ENCODE results near the gene LRRC17.

The LRRC17 gene

DNA sequence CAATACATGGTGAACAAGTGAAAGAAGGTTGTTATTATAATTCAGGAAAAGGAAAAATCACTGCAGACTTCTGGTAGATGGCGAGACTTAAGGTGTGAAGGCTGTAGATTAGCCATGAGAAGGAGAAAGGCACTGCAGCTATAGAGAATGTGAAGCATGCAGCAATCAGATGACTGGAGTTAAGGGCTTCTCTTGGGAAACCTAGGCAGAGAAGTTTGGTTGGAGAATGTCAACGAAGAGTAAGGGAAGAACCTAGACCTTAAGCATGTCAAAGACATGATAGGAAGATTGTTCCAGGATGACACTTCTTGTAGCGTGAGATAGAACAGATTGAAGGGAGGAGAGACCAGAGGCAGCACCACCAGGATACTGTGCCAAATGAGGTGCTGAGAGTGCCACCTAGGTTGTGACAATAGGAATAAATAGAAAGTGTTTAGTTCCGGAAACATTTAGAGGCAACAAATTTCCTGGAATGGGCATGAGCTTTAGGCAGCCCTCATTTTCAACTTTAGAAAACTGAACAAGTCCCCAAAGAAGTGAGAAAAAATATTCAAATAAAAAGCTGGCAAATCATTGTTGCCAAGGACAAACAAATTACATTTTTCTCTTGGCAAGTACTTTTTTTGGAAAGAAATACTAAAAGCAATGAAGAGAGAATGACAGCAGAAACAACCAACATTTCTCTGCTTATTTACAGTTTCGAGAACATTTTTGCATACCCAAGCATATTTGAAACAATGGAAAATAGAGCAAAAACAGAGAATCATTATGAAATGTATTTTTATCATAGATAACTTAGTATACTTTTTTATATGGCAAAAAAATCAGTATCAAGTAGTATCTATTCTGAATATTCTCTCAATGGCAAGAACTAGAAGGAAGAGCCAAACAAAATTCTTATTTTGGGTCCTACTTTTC lies 4.9 kb downstream of the LRRC17 start:
- Mint-ChIP-seq H3K4me1 (no peaks in the 10 kb centered on the region), H3K4me3 (no peak overlapping the region), H3K27me3 (no peaks in the 10 kb centered on the region), H3K36me3 (no peaks in the 10 kb centered on the region), H3K9me3 (no peaks in the 10 kb centered on the region), H3K27ac (no peak overlapping the region)

GRCh38 chr7:102918845-102919244 lies 6.0 kb downstream of the LRRC17 start:
- H3K4me3 Mint-ChIP-seq: no peak overlapping the region
- H3K4me1 Mint-ChIP-seq: no peaks in the 10 kb centered on the region
- H3K9me3 Mint-ChIP-seq: no peaks in the 10 kb centered on the region
- H3K27me3 Mint-ChIP-seq: no peaks in the 10 kb centered on the region
- no peaks in the 10 kb centered on the region for H3K36me3 Mint-ChIP-seq
- H3K27ac Mint-ChIP-seq: no peak overlapping the region

DNA sequence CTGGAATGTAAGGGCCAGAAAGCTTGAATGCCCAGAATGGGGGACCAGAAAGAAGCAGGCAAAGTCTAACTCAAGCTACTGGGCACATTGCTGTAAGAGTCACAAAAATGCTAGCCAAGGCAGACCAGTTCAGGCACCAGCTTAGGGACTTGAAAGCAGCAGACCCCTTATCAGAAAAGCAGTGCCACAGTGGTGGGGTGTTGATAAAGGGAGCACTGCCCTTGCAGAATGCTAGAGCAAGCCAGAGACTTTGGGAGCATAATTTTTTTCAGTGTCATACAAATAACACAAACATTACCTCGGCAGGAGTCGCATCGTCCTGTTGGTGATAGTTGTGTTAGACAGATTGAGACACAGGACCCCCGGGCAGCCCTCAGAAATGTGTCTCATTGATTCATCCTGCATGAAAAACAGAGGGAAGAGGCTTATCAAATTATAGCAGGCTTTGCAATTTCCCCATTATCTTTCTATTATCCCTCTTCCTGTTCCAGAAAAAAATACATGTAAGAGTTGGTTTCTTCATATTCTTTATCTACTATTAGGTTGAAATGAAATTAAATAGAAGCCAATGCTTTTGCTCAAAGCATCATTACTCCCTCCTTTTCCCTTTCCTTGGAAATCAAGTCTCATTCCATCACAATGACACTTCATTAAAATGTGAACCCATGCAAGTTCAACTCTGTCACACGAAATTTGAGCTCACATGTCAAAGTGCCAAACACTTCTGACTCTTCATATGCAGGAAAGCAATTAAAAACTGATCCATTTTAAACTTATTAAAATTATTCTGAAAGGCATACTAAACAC lies 13.4 kb downstream of the LRRC17 start:
- H3K36me3 Mint-ChIP-seq: peaks cover 2% of the 10 kb centered on the region
- no peaks in the 10 kb centered on the region for H3K4me1 Mint-ChIP-seq
- no peaks in the 10 kb centered on the region for H3K9me3 Mint-ChIP-seq
- no peaks in the 10 kb centered on the region for H3K27me3 Mint-ChIP-seq
- no peak overlapping the region for H3K27ac Mint-ChIP-seq
- H3K4me3 Mint-ChIP-seq: no peak overlapping the region

- Mint-ChIP-seq H3K9me3 (no peaks in the 10 kb centered on the region), H3K27me3 (no peaks in the 10 kb centered on the region), H3K36me3 (peaks cover 2% of the 10 kb centered on the region), H3K27ac (no peak overlapping the region), H3K4me3 (no peak overlapping the region), H3K4me1 (no peaks in the 10 kb centered on the region)
Observed at GRCh38 chr7:102926783-102927140, 14.0 kb downstream of the LRRC17 start.

- Mint-ChIP-seq H3K27me3 (no peaks in the 10 kb centered on the region), H3K36me3 (peaks cover 2% of the 10 kb centered on the region), H3K4me3 (no peak overlapping the region), H3K27ac (no peak overlapping the region), H3K4me1 (no peaks in the 10 kb centered on the region), H3K9me3 (no peaks in the 10 kb centered on the region)
Observed at GRCh38 chr7:102927312-102927933, 14.6 kb downstream of the LRRC17 start.

DNA sequence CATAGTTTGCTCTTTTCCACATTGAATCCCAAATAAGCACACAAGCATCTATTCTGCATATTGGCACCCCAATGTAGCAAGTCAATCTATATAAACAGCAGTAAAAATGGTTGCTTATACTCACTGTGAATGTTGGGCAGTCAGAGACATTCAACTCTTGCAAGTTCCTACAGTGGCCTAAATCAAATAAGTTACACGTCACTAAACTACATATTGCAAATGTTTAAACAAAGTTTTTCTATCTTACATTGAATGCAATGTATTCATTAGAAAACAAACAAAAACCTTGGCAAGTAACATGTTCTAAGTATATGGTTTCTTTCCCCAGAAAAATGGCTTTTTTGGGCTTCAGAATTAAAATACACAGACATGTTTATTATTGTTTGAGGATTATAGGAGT lies 19.0 kb downstream of the LRRC17 start:
- H3K4me1 Mint-ChIP-seq: no peaks in the 10 kb centered on the region
- no peaks in the 10 kb centered on the region for H3K9me3 Mint-ChIP-seq
- no peak overlapping the region for H3K27ac Mint-ChIP-seq
- H3K27me3 Mint-ChIP-seq: no peaks in the 10 kb centered on the region
- no peaks in the 10 kb centered on the region for H3K36me3 Mint-ChIP-seq
- no peak overlapping the region for H3K4me3 Mint-ChIP-seq

DNA sequence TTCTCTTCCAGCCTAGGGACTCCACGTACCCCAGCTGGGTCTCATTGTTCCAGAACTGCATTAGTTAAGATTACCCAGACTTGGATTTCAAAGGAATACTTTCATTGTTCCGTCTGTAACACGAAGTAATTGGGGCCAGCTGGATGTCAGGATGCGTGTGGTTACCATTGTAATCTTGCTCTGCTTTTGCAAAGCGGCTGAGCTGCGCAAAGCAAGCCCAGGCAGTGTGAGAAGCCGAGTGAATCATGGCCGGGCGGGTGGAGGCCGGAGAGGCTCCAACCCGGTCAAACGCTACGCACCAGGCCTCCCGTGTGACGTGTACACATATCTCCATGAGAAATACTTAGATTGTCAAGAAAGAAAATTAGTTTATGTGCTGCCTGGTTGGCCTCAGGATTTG lies 21.0 kb downstream of the LRRC17 start:
- Mint-ChIP-seq H3K27me3 (no peaks in the 10 kb centered on the region), H3K27ac (no peak overlapping the region), H3K4me3 (no peak overlapping the region), H3K4me1 (no peaks in the 10 kb centered on the region), H3K36me3 (no peaks in the 10 kb centered on the region), H3K9me3 (no peaks in the 10 kb centered on the region)

GRCh38 chr7:102934239-102934638 lies 21.4 kb downstream of the LRRC17 start:
- no peaks in the 10 kb centered on the region for H3K9me3 Mint-ChIP-seq
- H3K27me3 Mint-ChIP-seq: no peaks in the 10 kb centered on the region
- H3K27ac Mint-ChIP-seq: no peak overlapping the region
- no peaks in the 10 kb centered on the region for H3K4me1 Mint-ChIP-seq
- no peak overlapping the region for H3K4me3 Mint-ChIP-seq
- H3K36me3 Mint-ChIP-seq: no peaks in the 10 kb centered on the region

DNA sequence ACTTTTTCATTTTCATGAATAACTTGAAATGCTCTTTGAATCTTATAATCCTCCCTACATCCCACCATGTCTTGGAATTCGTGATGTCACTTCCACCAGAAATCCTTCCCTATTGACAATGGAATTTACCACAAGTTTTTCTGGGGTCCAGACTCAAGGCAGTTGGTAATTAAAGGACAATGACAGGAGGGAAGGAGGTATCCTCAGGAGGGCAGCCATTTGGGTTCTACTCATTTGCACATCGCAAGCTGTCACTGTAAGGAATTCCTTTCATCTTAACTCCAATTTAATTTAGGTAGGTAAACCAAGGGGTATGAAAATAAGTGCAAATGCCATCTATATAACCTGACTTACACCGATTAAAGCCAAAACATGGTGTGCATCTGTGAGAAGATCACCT lies 21.9 kb downstream of the LRRC17 start:
- H3K36me3 Mint-ChIP-seq: no peaks in the 10 kb centered on the region
- no peak overlapping the region for H3K4me3 Mint-ChIP-seq
- H3K9me3 Mint-ChIP-seq: no peaks in the 10 kb centered on the region
- H3K27me3 Mint-ChIP-seq: no peaks in the 10 kb centered on the region
- no peaks in the 10 kb centered on the region for H3K4me1 Mint-ChIP-seq
- H3K27ac Mint-ChIP-seq: no peak overlapping the region

DNA sequence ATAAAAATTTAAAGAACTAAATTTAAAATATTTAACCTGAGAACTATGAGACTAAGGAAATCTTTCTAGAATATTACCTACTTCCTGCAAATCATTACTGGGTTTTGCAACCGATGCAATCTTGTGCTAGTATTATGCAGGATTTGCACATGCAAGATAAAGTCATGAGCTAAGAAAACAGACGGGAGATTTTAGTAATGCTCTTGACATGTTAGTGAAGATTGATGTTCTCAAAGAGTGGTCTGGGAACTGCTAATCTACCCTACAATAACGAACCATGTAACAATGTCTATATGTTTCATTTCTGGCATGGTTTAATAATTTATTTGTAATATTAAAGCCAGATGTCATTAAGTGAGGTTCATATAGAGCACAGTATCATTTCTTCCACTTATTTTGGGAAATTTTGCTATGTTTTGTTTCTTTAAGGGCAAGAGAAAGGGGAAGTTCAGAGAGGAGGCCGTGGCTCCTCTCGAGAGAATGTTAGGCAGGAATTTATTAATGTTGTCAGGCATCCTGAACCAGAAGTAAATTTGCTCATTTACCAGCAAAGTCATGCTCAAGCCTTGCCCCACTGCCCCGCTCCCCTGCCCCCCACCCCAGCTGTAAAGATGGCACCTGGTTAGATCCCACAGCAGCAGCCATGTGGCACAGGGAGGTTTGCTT lies 22.8 kb downstream of the LRRC17 start:
- Mint-ChIP-seq H3K27ac (no peak overlapping the region), H3K9me3 (no peaks in the 10 kb centered on the region), H3K36me3 (no peaks in the 10 kb centered on the region), H3K4me3 (no peak overlapping the region), H3K27me3 (no peaks in the 10 kb centered on the region), H3K4me1 (no peaks in the 10 kb centered on the region)

DNA sequence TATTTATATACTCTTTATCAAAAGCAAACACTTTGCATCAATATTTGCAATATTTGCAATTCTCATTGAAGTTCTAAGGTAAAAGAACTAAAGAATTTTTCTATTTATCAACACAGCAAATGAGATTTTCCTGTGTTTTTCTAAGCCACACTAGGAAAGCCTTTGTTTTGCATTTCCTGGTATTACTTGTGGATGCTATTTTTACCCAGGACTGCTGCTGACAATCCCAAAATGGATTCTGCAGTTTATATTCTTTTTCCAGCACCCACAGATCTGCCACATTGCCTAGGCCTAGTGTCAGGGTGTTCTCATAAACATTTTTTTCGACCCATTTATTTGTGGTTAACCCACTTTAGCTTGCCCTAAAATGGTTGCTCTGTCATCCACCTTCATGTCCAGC lies 25.9 kb downstream of the LRRC17 start:
- Mint-ChIP-seq H3K36me3 (no peaks in the 10 kb centered on the region), H3K27me3 (no peaks in the 10 kb centered on the region), H3K27ac (no peak overlapping the region), H3K4me1 (no peaks in the 10 kb centered on the region), H3K4me3 (no peak overlapping the region), H3K9me3 (no peaks in the 10 kb centered on the region)

GRCh38 chr7:102942181-102942866 lies 29.5 kb downstream of the LRRC17 start:
- no peaks in the 10 kb centered on the region for H3K27me3 Mint-ChIP-seq
- H3K4me3 Mint-ChIP-seq: no peak overlapping the region
- H3K36me3 Mint-ChIP-seq: no peaks in the 10 kb centered on the region
- H3K27ac Mint-ChIP-seq: no peak overlapping the region
- H3K4me1 Mint-ChIP-seq: no peaks in the 10 kb centered on the region
- no peaks in the 10 kb centered on the region for H3K9me3 Mint-ChIP-seq

- Mint-ChIP-seq H3K27ac (no peak overlapping the region), H3K36me3 (no peaks in the 10 kb centered on the region), H3K4me3 (no peak overlapping the region), H3K4me1 (no peaks in the 10 kb centered on the region), H3K9me3 (no peaks in the 10 kb centered on the region), H3K27me3 (no peaks in the 10 kb centered on the region)
Observed at GRCh38 chr7:102942868-102943267, 30.1 kb downstream of the LRRC17 start.

DNA sequence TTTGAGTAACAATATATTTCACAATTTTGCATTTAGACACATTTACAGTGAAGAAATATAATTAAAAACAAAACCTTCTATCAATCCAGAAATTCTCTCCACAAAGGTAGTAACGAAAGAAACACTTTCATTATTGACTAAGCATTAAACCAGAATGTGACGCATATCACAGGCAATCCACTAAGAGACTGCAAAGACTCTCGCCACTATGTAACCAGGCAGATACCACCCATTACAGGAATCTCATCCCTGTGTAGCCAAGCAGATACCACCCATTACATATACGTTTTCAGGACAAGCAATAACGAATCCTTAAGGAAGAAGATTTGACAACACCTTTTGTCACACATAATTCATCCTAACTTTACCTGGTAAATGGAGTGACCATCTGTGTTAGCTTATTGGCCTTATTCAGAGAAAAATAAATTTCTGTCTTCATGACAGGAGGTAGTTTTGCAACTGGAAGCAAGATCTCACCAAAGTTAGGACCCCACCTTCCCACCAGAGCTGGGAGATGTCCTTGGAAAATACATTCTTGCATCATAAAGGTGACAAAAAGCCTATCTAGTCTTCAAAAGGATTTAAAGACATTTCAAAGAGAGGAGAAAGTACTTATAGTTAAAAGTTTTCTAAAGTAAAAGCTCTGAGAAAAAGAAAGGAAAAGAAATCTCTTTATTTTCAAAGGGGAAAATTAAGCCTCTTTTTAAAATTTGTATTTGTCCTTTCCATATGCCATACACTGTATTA lies 30.8 kb downstream of the LRRC17 start:
- Mint-ChIP-seq H3K27ac (no peak overlapping the region), H3K9me3 (no peaks in the 10 kb centered on the region), H3K27me3 (no peaks in the 10 kb centered on the region), H3K36me3 (no peaks in the 10 kb centered on the region), H3K4me3 (no peak overlapping the region), H3K4me1 (no peaks in the 10 kb centered on the region)

Data from activated naive CD4-positive, alpha-beta T cell treated with anti-CD3 and anti-CD28 coated beads, Interleukin-2, amount 50 U/mL, for 24 hours (primary cell).